HG02973 (cell line): Measurements from ENCODE around the gene ASAP2.

Experiments used
- ATAC-seq: cut with Tn5 transposase; IDR thresholded peaks from one replicate; pipeline ENCODE4 v1.9.1; 2021; ENCODE audit warnings: moderate library complexity; ENCODE audit not compliant: unreplicated experiment

The ASAP2 gene

GRCh38 chr2:9230051-9230802, 23.6 kb downstream of the ASAP2 start:
- no peak for ATAC-seq

DNA sequence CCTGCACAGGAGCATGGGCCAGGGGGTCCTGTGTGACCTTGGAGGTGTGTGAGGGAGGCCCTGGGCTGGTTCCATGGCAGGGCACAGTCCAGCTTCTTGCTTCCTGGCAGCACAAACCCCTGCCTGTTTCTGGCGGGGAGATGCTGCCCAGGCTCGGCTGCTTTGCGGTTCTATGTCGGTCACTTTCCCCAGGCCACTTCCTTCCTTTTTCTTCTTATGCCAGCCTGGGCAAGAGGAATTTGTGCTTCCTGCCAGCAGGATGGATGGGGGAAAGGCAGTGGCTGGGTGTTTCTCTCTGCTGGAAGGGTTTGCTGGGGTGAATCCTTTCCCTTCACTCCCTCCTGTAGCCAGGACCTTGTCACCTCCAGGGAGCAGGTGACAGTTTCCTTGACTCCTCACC, 24.3 kb downstream of the ASAP2 start:
- no peak for ATAC-seq

DNA sequence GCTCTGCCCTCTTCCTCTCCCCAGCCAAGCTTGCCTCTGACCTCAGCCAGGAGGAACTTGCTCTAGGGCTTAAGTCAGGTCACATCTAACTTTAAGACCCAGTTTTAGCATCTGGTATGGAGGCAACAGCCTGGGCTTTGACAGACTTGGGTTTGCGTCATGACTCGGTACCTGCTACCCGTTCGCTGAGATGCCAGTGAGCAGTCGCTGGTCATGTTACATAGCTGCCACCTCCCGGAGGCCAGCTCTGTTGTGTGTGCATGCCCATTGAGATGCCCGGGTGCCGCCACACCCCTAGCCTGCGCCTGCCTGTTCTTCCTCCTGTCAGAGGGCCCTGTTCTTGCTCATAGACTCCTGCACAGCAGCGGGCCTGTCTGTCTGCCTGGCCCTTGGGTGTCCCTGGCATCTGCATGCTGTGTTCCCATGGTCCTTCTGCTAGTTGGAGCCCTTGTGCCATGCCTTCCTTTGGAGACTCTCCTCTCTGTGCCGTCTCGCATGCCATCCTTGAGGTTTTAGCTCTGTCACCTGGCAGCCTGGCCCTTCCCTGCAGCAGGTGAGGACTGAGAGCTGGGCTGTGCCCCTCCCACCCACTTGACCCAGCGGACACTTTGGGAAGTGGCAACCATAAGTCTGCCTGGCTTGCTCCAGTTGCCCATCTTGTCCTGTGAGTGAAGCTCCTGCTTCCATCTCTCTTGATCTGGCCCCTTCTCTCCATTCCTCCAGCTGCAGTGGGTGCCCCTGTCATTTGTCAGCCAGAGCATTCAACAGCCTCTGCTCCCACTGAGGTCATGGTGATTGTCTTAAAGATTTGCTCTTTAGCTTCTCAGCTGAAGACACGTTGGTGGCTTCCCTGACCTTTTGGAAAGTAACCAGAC, 24.9 kb downstream of the ASAP2 start:
- ATAC-seq = no peak

GRCh38 chr2:9232166-9232479, 25.5 kb downstream of the ASAP2 start:
- ATAC-seq = no peak

GRCh38 chr2:9232886-9233285, 26.3 kb downstream of the ASAP2 start:
- ATAC-seq = no peak

DNA sequence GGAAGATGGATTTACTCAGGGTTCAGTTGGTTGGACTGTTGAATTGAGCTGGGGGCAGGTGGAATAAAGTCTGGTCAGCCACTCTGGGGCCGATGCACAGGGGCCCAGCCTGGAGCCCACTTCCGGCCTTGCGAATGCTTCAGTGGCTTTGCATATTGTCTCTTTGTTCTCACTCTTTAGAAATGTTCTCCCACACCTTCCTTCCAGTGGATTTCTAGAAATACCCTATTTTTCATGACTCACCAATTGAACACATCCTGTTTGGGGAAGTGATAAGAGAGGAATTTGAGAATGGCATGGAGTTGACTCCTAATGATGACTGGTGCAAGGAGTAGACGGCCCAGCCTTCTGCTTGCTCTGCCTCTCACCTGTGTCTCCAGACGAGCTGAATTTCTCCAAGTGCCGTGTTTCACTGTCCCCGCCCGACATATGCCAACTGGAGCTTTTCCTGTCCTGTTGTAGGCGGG, 28.1 kb downstream of the ASAP2 start:
- ATAC-seq = no peak

GRCh38 chr2:9235147-9236044, 28.8 kb downstream of the ASAP2 start:
- ATAC-seq = no peak

DNA sequence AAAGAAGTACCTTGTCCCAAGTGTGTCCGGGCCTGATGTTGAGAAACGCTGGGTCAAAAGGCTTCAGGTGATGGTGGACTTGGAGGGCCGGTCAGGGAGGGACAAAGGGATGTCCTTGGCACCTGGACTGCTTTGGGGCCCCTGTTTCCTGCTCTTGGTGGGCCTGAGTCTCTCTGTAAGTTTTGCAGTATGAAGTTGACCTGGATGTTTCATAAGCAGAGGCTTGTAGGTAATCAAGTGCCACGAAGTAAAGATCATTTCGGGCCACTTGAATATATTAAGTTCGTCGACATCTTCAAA, 29.4 kb downstream of the ASAP2 start:
- ATAC-seq = no peak

GRCh38 chr2:9236867-9237266, 30.3 kb downstream of the ASAP2 start:
- no peak for ATAC-seq

DNA sequence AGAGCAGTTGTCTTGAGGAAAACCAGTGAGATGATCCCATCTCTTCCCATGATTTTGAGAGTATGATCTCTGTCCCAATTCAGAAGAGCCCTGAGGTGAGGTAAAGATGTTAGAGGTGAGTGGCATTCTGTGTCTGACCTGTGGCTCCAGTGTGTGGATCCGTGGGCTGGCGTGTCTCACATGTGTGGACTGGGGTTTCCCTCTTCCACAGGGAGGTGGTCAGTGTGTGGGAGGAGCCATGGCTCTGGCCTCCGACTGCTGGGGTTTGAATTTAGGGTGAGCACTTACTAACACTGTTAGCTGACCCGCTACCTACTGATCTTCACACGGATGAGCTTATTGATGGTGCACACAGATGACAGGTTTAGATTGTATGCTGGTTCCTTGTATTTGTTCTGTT, 31.2 kb downstream of the ASAP2 start:
- no peak for ATAC-seq

DNA sequence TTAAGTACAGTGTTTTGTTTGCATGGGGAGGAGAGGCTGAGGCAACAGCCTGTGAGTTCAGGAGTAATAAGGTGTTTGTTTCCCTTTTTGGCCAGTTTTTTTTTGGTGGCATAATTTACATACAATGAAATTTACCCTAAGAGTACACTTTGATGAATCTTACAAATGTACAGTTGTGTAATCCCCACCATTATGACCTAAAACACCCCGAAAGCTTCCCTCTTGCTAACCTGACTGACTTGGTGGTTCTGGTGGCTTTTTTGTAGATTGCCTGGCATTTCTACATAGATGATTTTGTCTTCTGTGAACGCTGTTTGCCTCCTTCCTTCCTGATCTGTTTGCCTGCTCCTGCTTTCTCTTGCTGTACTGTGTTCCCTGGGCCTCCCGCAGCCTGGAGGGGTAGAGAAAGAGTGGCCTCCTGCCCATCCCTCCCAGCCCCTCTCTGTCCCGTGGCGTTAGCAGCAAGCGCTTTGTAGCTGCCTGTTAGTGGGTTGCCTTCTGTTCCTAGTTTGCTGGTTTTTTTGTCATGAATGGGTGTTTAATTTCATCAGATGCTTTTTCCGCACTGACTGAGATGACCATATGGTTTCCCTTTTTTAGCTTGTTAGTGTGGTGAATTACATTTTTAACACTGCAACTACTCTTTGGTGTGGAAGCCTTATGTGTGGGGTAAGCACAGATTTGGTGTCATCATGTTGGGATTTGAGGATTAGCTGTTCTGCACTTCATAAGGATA, 32.1 kb downstream of the ASAP2 start:
- no peak for ATAC-seq

DNA sequence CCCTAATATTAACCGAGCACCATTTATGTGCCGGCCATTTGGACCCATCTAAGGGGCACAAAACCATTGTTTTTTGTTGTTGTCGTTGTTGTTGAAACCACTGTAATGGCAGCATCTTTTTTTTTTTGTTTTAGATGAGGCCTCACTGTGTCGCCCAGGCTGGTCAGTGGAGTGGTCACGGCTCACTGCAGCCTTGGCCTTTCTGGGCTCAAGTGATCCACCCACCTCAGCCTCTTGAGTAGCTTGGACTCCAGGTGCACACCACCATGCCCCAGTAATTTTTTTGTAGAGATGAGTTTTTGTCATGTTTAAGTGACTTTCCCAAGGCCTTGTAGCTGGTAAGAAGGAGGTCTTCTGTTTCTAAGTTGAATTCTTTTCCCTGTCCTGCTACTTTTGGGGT, 33.0 kb downstream of the ASAP2 start:
- no peak for ATAC-seq

DNA sequence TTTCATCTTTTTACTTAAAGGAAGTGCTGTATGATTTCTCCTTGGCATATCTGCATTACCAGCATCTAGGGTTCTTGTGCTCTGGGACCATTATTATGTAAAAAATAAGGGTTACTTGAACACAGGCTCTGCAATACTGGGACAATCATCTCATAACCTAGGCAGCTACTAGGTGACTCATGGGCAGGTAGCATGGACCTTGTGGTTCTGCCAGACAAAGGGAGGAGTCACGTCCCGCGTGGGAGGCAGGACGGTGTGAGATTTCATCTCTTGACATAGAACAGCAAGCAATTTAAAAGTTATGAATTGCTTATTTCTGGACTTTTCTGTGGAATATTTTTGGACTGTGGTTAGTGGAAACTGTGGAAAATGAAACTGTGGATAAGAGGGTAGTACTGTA, 34.1 kb downstream of the ASAP2 start:
- no peak for ATAC-seq

DNA sequence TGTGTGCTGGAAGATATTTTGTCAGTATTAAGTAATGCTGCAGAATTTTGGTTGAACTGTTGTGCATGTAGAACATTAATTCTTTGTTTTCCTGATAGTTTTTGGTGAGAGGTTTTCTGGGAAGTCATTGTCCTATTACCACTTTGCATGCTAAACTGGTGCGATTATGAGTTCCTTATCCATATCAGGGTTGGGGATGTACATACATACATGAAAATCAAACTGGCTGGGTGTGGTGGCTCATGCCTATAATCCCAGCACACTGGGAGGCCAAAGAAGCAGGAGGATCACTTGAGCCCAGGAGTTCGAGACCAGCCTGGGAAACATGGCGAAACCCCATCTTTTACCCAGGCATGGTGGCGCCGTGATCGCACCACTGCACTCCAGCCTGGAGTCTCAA, 34.6 kb downstream of the ASAP2 start:
- no peak for ATAC-seq

DNA sequence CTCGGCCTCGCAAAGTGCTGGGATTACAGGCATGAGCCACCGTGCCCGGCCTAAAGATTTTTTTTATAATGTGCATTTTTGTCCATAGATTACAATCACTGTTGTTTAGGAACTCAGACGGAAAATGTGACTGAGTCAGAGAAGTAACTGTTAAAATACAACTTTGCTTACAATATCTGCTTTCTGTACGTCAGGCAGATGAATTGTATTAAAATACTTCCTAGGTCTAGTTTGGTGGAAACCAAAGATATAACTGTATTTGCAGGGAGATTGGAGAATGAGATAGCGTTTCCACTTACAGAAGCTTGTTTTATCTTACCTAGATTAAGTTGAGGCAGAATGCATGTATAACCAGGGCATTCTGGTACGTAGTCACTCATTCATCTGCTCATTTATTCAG, 36.7 kb downstream of the ASAP2 start:
- ATAC-seq = no peak

DNA sequence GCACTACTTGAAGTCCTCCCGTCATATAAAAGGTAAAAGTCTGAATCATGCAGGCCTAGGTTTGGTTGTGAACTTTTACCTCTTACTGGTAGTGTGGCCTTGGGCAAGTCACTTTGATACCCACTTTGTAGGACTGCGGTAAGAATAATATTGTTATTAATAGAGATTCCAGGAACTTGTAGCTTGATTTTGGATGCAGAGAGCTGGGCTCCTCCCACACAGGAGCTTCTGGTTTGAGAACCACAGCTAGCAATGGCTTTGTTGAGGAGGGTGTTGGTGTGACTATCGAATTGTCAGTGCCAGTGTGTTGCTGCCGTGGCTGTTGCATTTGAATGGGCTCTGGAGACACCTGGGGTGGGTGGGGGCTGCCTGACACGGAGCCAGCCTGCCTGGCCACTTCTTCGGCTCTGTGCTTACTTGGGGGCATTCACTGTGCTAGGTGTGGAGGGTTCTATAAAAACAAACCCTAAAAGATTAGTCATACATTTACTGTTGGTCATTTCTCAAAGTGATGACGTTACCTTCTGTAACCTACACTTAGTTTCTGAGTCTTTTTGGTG, 38.5 kb downstream of the ASAP2 start:
- ATAC-seq = no peak

DNA sequence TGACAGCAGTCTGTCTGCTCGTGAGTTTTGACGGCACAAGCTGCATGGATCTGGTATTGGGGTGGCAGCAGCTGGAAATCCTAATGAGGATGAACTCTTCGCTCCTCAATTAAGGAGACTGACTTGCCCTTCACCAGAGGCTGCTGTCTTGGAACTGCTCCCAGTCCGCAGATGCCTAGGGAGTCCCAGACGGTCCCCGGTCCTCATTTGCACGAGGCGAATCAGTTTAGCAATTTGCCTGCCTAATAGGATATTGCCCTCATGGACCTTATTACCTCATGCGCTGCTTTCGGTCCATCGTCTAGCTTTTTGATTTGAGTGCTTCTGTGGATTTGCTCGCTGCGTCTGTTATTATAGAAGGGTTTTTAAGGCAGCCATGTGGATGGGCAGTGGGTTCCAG, 40.6 kb downstream of the ASAP2 start:
- ATAC-seq = no peak

DNA sequence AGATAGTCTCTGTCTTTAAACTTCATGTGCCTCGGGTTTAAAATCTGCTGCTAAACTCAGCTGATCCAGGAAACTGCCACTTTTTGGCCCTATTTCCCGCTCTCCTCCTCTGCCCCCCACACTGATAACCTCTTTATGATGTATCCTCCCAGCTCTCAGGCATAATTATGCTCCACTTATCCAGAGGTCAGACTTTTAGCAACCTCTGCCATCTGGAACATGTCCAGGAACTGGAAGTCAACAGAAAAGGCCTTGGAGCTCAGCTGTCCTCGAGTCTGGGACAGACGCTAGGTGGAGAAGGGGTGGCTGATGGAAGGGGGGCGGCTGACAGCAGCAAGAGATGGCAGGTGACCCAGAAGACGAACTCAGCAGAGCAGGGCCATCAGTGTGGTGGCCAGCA, 41.2 kb downstream of the ASAP2 start:
- no peak for ATAC-seq

DNA sequence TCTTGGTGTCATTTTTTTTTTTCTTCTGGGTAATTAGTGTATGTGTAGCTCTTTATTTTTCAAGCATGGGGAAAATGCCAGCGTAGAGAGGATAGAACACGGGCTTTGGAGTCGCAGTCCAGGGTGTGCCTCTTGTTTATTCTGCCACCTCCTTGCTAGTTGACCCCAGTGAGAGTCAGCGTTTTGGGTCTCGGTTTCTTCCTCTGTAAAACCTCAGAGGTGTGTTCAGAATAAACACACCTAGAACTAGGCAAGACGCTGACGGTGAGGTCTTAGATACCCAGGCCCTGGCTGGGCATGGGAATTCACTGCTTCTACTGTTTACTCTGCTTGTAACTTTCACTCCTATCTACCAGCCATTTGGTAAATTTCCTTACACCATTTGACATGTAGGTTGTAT, 41.8 kb downstream of the ASAP2 start:
- ATAC-seq = no peak

- no peak for ATAC-seq
Observed at GRCh38 chr2:9249020-9249800, 42.6 kb downstream of the ASAP2 start.
